Thyroid gland (tissue), 4 donors: ENCODE measurements around the gene WNT3A. TPM values are rescaled to one million over a fixed set of nuclear protein-coding genes. Genes with fewer than 3 reads are reported as not detected.

Experiments
- DNase-seq, 2 donors: peaks; one replicate each; pipeline ENCODE4 v3.0.0-alpha.2; 2019
- H3K27ac ChIP-seq, 3 donors: fragments of 200-600 bp; sonication (generic); 1 replicate in 2 of 3; 2 replicates in 1 of 3; pipeline ENCODE4 v1.5.1; 2016 to 2019; ENCODE audit warnings: mild to moderate bottlenecking in 1 of 3, moderate library complexity in 1 of 3
- H3K27me3 ChIP-seq: fragments of 200-600 bp; sonication (generic); one replicate; pipeline ENCODE4 v1.5.1; 2019
- H3K36me3 ChIP-seq, 2 donors: fragments of 200-600 bp; sonication (generic); one replicate each; pipeline ENCODE4 v1.5.1; 2016 to 2019
- H3K4me1 ChIP-seq, 2 donors: fragments of 200-600 bp; sonication (generic); one replicate each; pipeline ENCODE4 v1.5.1; 2017 to 2019
- H3K4me3 ChIP-seq, 3 donors: fragments of 200-600 bp; sonication (generic); replicated peaks in 1 of 3; 1 replicate in 2 of 3; 2 replicates in 1 of 3; pipeline ENCODE4 v1.5.1; 2016; ENCODE audit warnings: mild to moderate bottlenecking in 1 of 3
- H3K9me3 ChIP-seq: fragments of 200-600 bp; sonication (generic); one replicate; pipeline ENCODE4 v1.5.1; 2017
- POLR2A ChIP-seq, 2 donors: fragments of 450-650 bp; IDR thresholded peaks; one replicate each; pipeline ENCODE4 v1.6.1; 2017; ENCODE audit warnings: antibody characterized with exemption in 2 of 2, mild to moderate bottlenecking in 2 of 2, moderate library complexity in 1 of 2
- WGBS, 2 donors: methylation state at CpG; one replicate each; pipeline ENCODE4 v1.1.5; 2017; 5-methylcytosine and 5-hydroxymethylcytosine counted together
- intact Hi-C: fragments of 100-400 bp; cut with DNase I; formaldehyde crosslinking; loops from one replicate; pipeline ENCODE4 v1.15.1; 2023
- total RNA-seq, 4 donors: library from RNA; depleted of rRNA; stranded (reverse); fragments of >200 nt; gene quantifications; one replicate each; pipeline ENCODE4 v1.2.3, GENCODE V29; 2016
- TF ChIP-seq, protein P1 (sequence below), 6 experiments: fragments of 200-600 bp in 3 of 6; fragments of 450-650 bp in 3 of 6; sonication (generic) in 3 of 6; IDR thresholded peaks; one replicate each; pipeline ENCODE4 v1.5.1; 2016 to 2019; ENCODE audit warnings: antibody characterized with exemption in 6 of 6, mild to moderate bottlenecking in 2 of 6, inconsistent platforms in 1 of 6, moderate library complexity in 1 of 6

Gene WNT3A
- total RNA-seq, 4 donors from 2014 or later = not detected

- Histone ChIP-seq H3K36me3 (no peaks in the 10 kb centered on the region), H3K4me3 (no peak overlapping the region), H3K4me1 (peaks cover 8 to 11% of the 10 kb centered on the region in 2 donors), H3K27ac (no peak overlapping the region), H3K27me3 (no peaks in the 10 kb centered on the region), H3K9me3 (no peaks in the 10 kb centered on the region)
- intact Hi-C loops = no loop called here
- no peak for DNase-seq
- WGBS, 2 donors = 75 to 83% methylated on average over 9 of the region's 9 CpGs
- no peak for TF ChIP-seq POLR2A (IDR thresholded peaks at IDR 0.05)
- TF ChIP-seq, protein P1, sequence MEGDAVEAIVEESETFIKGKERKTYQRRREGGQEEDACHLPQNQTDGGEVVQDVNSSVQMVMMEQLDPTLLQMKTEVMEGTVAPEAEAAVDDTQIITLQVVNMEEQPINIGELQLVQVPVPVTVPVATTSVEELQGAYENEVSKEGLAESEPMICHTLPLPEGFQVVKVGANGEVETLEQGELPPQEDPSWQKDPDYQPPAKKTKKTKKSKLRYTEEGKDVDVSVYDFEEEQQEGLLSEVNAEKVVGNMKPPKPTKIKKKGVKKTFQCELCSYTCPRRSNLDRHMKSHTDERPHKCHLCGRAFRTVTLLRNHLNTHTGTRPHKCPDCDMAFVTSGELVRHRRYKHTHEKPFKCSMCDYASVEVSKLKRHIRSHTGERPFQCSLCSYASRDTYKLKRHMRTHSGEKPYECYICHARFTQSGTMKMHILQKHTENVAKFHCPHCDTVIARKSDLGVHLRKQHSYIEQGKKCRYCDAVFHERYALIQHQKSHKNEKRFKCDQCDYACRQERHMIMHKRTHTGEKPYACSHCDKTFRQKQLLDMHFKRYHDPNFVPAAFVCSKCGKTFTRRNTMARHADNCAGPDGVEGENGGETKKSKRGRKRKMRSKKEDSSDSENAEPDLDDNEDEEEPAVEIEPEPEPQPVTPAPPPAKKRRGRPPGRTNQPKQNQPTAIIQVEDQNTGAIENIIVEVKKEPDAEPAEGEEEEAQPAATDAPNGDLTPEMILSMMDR (IDR thresholded peaks at IDR 0.05) = no peak
Observed at GRCh38 chr1:228045871-228046270, 39.1 kb downstream of the WNT3A start.

DNA sequence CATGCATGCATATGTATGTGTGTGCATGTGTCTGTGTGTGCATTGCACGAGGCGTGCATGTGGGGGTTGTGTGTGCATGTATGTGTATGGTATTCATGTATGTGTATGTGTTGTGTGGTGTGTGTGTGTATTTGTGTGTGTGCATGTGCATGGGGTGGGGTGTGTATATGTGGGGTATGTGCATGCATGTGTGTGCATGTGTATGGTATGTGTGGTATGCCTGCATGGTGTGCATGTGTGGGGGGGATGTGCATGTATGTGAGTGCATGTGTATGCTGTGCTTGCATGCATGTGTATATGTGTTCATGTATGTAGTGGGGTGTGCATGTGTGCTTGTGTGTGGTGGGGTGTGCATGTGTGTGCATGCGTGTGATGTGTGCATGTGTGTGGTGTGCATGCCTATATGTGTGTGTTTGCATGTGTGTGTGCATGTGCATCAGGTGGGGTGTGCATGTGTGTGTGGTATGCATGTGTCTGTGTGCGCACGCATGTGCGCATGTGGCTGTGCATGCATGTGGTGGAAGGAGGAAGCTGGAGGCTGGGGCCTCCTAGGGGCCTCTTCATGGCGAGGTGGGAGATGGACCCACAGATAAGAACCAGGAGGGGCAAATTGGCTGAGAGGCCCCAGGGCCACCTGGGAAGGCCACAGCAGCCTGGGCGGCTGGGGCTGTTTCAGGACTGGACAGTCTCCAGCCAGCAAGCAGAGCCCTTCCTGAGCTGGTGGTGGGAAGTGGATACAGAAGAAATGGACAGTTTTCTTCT is 39.8 kb downstream of the WNT3A start:
- 91 to 93% methylated on average over 8 of the region's 8 CpGs for WGBS, 2 donors
- Histone ChIP-seq H3K27ac (no peak overlapping the region), H3K36me3 (no peaks in the 10 kb centered on the region), H3K4me3 (no peak overlapping the region), H3K4me1 (peaks cover 8 to 11% of the 10 kb centered on the region in 2 donors), H3K27me3 (no peaks in the 10 kb centered on the region), H3K9me3 (no peaks in the 10 kb centered on the region)
- intact Hi-C loops = no loop called here
- no peak for DNase-seq
- TF ChIP-seq, protein P1 (IDR thresholded peaks at IDR 0.05) = no peak
- no peak for TF ChIP-seq POLR2A (IDR thresholded peaks at IDR 0.05)

GRCh38 chr1:228047183-228047466 is 40.3 kb downstream of the WNT3A start:
- no peaks in the 10 kb centered on the region for H3K27me3 ChIP-seq
- intact Hi-C loops = no loop called here
- H3K36me3 ChIP-seq = no peaks in the 10 kb centered on the region
- peaks cover 8 to 11% of the 10 kb centered on the region in 2 donors for H3K4me1 ChIP-seq
- no peak for DNase-seq
- no peak overlapping the region for H3K4me3 ChIP-seq
- WGBS, 2 donors = 86 to 89% methylated on average over 7 of the region's 7 CpGs
- H3K9me3 ChIP-seq = no peaks in the 10 kb centered on the region
- TF ChIP-seq, protein P1 (IDR thresholded peaks at IDR 0.05) = no peak
- no peak for TF ChIP-seq POLR2A (IDR thresholded peaks at IDR 0.05)
- no peak overlapping the region for H3K27ac ChIP-seq

DNA sequence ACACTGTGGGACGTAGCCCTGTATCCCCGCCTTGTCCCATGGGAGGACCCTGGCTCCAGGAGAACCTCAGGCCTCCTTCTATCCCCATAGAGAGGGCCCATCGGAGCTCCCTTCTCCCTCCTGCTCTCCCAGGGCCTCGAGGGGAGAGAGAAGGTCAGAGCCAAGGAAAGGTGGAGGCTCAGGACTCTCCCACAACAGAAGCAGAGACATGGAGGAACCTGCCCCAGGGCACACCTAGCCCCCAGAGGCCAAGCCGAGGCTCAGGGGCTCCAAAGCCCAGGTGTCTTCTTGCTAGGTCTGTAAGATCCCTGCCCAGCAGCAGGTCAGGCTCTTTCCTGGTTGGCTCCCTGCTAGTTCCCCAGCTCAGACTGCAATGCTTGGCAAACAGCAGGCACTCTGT is 41.3 kb downstream of the WNT3A start:
- DNase-seq = no peak
- intact Hi-C loops = no loop called here

GRCh38 chr1:228048659-228049298 is 42.0 kb downstream of the WNT3A start:
- DNase-seq = no peak
- 89 to 91% methylated on average over 4 to 6 of the region's 6 CpGs for WGBS, 2 donors
- H3K9me3 ChIP-seq = no peaks in the 10 kb centered on the region
- TF ChIP-seq, protein P1 (IDR thresholded peaks at IDR 0.05) = no peak
- TF ChIP-seq POLR2A (IDR thresholded peaks at IDR 0.05) = no peak
- intact Hi-C loops = no loop called here
- no peak overlapping the region for H3K27ac ChIP-seq
- no peaks in the 10 kb centered on the region for H3K27me3 ChIP-seq
- no peaks in the 10 kb centered on the region for H3K36me3 ChIP-seq
- H3K4me3 ChIP-seq = no peak overlapping the region
- H3K4me1 ChIP-seq = peaks cover 5 to 11% of the 10 kb centered on the region in 2 donors

More for the DNA sequence above, 41.3 kb downstream of the WNT3A start:
- peaks cover 8 to 11% of the 10 kb centered on the region in 2 donors for H3K4me1 ChIP-seq
- 81% methylated on average over 4 to 5 of the region's 5 CpGs for WGBS, 2 donors
- no peak overlapping the region for H3K27ac ChIP-seq
- H3K36me3 ChIP-seq = no peaks in the 10 kb centered on the region
- H3K27me3 ChIP-seq = no peaks in the 10 kb centered on the region
- H3K4me3 ChIP-seq = no peak overlapping the region
- no peaks in the 10 kb centered on the region for H3K9me3 ChIP-seq
- TF ChIP-seq POLR2A (IDR thresholded peaks at IDR 0.05) = no peak
